KG1 (cell line): ENCODE measurements around the gene DAZAP2.
A peak's percentile ranks its signal among the peaks of the same experiment; 100 is the strongest.
"Not testable (repeated sequence)": the region's sequence is repeated elsewhere in the genome, so short reads cannot be mapped to it uniquely, and the experiment has no call there.

Source experiments
- DNase-seq: peaks from one replicate; lab custom pipeline; 2025; lab: John Stamatoyannopoulos, UW

The DAZAP2 gene

GRCh38 chr12:51217133-51217967 is 21.3 kb upstream of the DAZAP2 start:
- DNase-seq = no peak

- peak; percentile 84 for DNase-seq
Observed at GRCh38 chr12:51217968-51218606, 20.5 kb upstream of the DAZAP2 start, which contains the start of gene POU6F1. Gene POU6F1, minus strand, starts transcription at chr12:51218062. Its CDS starts 11,226 bp downstream, at chr12:51206836.

- no peak for DNase-seq
Observed at GRCh38 chr12:51218607-51219161, 19.9 kb upstream of the DAZAP2 start.

GRCh38 chr12:51219322-51219721 is 19.3 kb upstream of the DAZAP2 start:
- no peak for DNase-seq

GRCh38 chr12:51219857-51220256 is 18.8 kb upstream of the DAZAP2 start:
- not testable (repeated sequence) for DNase-seq

- DNase-seq = no peak
Observed at GRCh38 chr12:51222461-51222860, 16.2 kb upstream of the DAZAP2 start.

- no peak for DNase-seq
Observed at GRCh38 chr12:51224625-51225024, 14.0 kb upstream of the DAZAP2 start.

- DNase-seq = no peak
Observed at GRCh38 chr12:51225234-51225633, 13.4 kb upstream of the DAZAP2 start.

- DNase-seq = no peak
Observed at GRCh38 chr12:51225771-51226170, 12.9 kb upstream of the DAZAP2 start.

GRCh38 chr12:51227112-51227511 is 11.5 kb upstream of the DAZAP2 start:
- DNase-seq = not testable (repeated sequence)

- no peak for DNase-seq
Observed at GRCh38 chr12:51227962-51228361, 10.7 kb upstream of the DAZAP2 start.

GRCh38 chr12:51229116-51229809 is 9.4 kb upstream of the DAZAP2 start:
- no peak for DNase-seq

GRCh38 chr12:51232642-51233041 is 6.0 kb upstream of the DAZAP2 start:
- DNase-seq = no peak

GRCh38 chr12:51234530-51234929 is 4.1 kb upstream of the DAZAP2 start:
- DNase-seq = no peak

GRCh38 chr12:51238037-51238509 is 553 bp upstream of the DAZAP2 start:
- DNase-seq = no peak

GRCh38 chr12:51240971-51241370 is 2.3 kb downstream of the DAZAP2 start:
- DNase-seq = no peak

- no peak for DNase-seq
Observed at GRCh38 chr12:51242120-51242519, 3.5 kb downstream of the DAZAP2 start.

GRCh38 chr12:51242876-51243275 is 4.2 kb downstream of the DAZAP2 start:
- no peak for DNase-seq

GRCh38 chr12:51244269-51244668 is 5.6 kb downstream of the DAZAP2 start:
- DNase-seq = no peak

- no peak for DNase-seq
Observed at GRCh38 chr12:51245476-51246253, 7.0 kb downstream of the DAZAP2 start.

GRCh38 chr12:51246254-51246853 is 7.7 kb downstream of the DAZAP2 start:
- peak; percentile 59 for DNase-seq
